ENCODE data around the gene HMCN1.

Gene HMCN1

GRCh38 chr1:186091222-186091720 lies 357.1 kb downstream of the HMCN1 start:
- DNase-seq (ENCODE audit: low spot score), result no peak

GRCh38 chr1:186093437-186093836 lies 359.2 kb downstream of the HMCN1 start:
- peak; percentile 27 for DNase-seq (ENCODE audit: low spot score)

GRCh38 chr1:186094172-186094571 lies 360.0 kb downstream of the HMCN1 start:
- DNase-seq (ENCODE audit: low spot score), result peak; percentile 28

GRCh38 chr1:186099336-186100104 lies 365.3 kb downstream of the HMCN1 start:
- no peak for DNase-seq (ENCODE audit: low spot score)

GRCh38 chr1:186102107-186102506 lies 367.9 kb downstream of the HMCN1 start:
- DNase-seq (ENCODE audit: low spot score), result no peak

GRCh38 chr1:186102547-186103148 lies 368.5 kb downstream of the HMCN1 start:
- DNase-seq (ENCODE audit: low spot score), result peak; percentile 71

GRCh38 chr1:186104459-186104858 lies 370.3 kb downstream of the HMCN1 start:
- DNase-seq (ENCODE audit: low spot score), result no peak

GRCh38 chr1:186112280-186112679 lies 378.1 kb downstream of the HMCN1 start:
- DNase-seq (ENCODE audit: low spot score), result no peak

GRCh38 chr1:186113461-186113860 lies 379.3 kb downstream of the HMCN1 start:
- no peak for DNase-seq (ENCODE audit: low spot score)

- no peak for DNase-seq (ENCODE audit: low spot score)
These were observed 384.5 kb downstream of the HMCN1 start for GRCh38 chr1:186118724-186119123.

- no peak for DNase-seq (ENCODE audit: low spot score)
These were observed 388.6 kb downstream of the HMCN1 start for GRCh38 chr1:186122837-186123236.

- DNase-seq (ENCODE audit: low spot score), result no peak
These were observed 390.8 kb downstream of the HMCN1 start for GRCh38 chr1:186125035-186125434.

GRCh38 chr1:186125511-186125910 lies 391.3 kb downstream of the HMCN1 start:
- DNase-seq (ENCODE audit: low spot score), result no peak

- DNase-seq (ENCODE audit: low spot score), result no peak
These were observed 395.6 kb downstream of the HMCN1 start for GRCh38 chr1:186129758-186130157.

GRCh38 chr1:186139115-186139514 lies 404.9 kb downstream of the HMCN1 start:
- no peak for DNase-seq (ENCODE audit: low spot score)

- DNase-seq (ENCODE audit: low spot score), result no peak
These were observed 405.5 kb downstream of the HMCN1 start for GRCh38 chr1:186139701-186140100.

GRCh38 chr1:186142159-186142558 lies 408.0 kb downstream of the HMCN1 start:
- no peak for DNase-seq (ENCODE audit: low spot score)

GRCh38 chr1:186142916-186143315 lies 408.7 kb downstream of the HMCN1 start:
- no peak for DNase-seq (ENCODE audit: low spot score)

- DNase-seq (ENCODE audit: low spot score), result no peak
These were observed 409.3 kb downstream of the HMCN1 start for GRCh38 chr1:186143481-186143880.

GRCh38 chr1:186144505-186144904 lies 410.3 kb downstream of the HMCN1 start:
- no peak for DNase-seq (ENCODE audit: low spot score)

GRCh38 chr1:186146974-186147373 lies 412.8 kb downstream of the HMCN1 start:
- no peak for DNase-seq (ENCODE audit: low spot score)

GRCh38 chr1:186149591-186149990 lies 415.4 kb downstream of the HMCN1 start:
- DNase-seq (ENCODE audit: low spot score), result no peak

- no peak for DNase-seq (ENCODE audit: low spot score)
These were observed 418.0 kb downstream of the HMCN1 start for GRCh38 chr1:186152227-186152619.

Data from kidney capillary endothelial cell (primary cell).